Skeletal muscle satellite cell (primary cell): Measurements from ENCODE around the gene TNFRSF21.

Source experiments
- H3K27me3 ChIP-seq: 2 replicates; pipeline ENCODE4 v1.7.0; 2013; ENCODE audit warnings: low read length; ENCODE audit not compliant: control insufficient read depth, insufficient read depth
- H3K36me3 ChIP-seq: 2 replicates; pipeline ENCODE4 v1.7.0; 2013; ENCODE audit warnings: mild to moderate bottlenecking, control low read depth, low read length; ENCODE audit not compliant: insufficient read depth
- H3K4me1 ChIP-seq: 2 replicates; pipeline ENCODE4 v1.7.0; 2013; ENCODE audit warnings: low read length; ENCODE audit not compliant: control insufficient read depth, insufficient read depth
- H3K4me2 ChIP-seq: 2 replicates; pipeline ENCODE4 v1.7.0; 2013; ENCODE audit warnings: mild to moderate bottlenecking, low read length
- H3K4me3 ChIP-seq: 2 replicates; pipeline ENCODE4 v1.7.0; 2013; ENCODE audit warnings: low read length
- H3K9ac ChIP-seq: 2 replicates; pipeline ENCODE4 v1.7.0; 2013; ENCODE audit warnings: mild to moderate bottlenecking, low read depth, low read length, moderate library complexity
- H3K9me3 ChIP-seq: replicated peaks from 2 replicates; pipeline ENCODE4 v1.7.0; 2013; ENCODE audit warnings: mild to moderate bottlenecking, control low read depth, low read length

Gene TNFRSF21

DNA sequence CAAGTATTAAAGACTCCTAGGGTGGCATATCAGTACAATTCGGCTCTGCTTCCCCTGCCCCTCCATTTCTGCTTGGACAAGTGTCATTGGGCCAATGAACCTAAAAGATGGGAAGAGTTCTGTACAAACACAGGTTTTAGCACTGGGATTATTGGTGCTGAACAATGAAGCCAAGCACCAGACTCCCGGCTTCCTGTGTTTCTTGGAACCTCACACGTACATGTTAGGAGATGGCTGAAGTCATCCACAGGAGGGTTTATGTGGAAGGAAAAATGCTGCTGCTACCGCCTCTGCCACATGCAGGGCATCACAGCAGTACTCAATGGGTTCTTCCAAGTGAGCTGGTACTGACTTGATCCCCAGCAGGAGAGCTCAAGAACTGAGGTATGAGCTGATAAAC lies 49.7 kb downstream of the TNFRSF21 start:
- H3K36me3 ChIP-seq, result no peaks in the 10 kb centered on the region
- H3K27me3 ChIP-seq, result no peaks in the 10 kb centered on the region
- H3K4me2 ChIP-seq, result no peak overlapping the region
- H3K4me3 ChIP-seq, result no peak overlapping the region
- H3K9me3 ChIP-seq, result no peaks in the 10 kb centered on the region
- H3K9ac ChIP-seq, result no peak overlapping the region
- no peaks in the 10 kb centered on the region for H3K4me1 ChIP-seq

DNA sequence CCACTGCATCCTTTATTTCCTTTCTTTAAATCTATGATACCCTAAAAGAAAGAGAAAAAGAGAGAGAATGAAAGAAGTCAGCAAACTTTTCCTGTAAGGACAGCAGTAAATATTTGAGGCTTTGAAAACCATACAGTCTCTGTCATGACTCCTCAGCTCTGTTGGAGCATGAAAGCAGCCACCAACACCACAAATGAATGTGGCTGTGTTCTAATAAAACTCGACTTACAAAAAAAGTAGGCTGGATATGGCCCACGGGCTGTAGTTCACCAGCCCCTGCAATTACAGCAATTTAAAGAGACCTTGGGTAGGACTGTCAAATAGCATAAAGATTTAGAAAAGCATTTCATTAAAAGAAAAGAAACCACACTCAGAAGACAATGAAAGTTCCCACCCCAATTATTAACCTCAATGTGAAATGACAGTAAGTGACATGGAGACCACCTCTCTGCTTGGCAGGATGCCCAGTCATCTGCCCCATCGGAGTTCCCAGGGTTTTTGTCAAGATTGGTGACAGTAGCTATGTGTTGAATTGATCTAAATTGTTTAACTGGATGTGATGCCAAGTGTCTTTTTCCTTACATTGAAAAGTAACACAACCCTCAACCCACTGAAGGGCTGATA lies 50.9 kb downstream of the TNFRSF21 start:
- Histone ChIP-seq H3K9ac (no peak overlapping the region), H3K9me3 (no peaks in the 10 kb centered on the region), H3K36me3 (no peaks in the 10 kb centered on the region), H3K27me3 (no peaks in the 10 kb centered on the region), H3K4me3 (no peak overlapping the region), H3K4me2 (no peak overlapping the region), H3K4me1 (no peaks in the 10 kb centered on the region)

GRCh38 chr6:47256981-47257730 lies 52.5 kb downstream of the TNFRSF21 start:
- Histone ChIP-seq H3K4me1 (no peaks in the 10 kb centered on the region), H3K36me3 (no peaks in the 10 kb centered on the region), H3K4me3 (no peak overlapping the region), H3K4me2 (no peak overlapping the region), H3K27me3 (no peaks in the 10 kb centered on the region), H3K9me3 (no peaks in the 10 kb centered on the region), H3K9ac (no peak overlapping the region)

DNA sequence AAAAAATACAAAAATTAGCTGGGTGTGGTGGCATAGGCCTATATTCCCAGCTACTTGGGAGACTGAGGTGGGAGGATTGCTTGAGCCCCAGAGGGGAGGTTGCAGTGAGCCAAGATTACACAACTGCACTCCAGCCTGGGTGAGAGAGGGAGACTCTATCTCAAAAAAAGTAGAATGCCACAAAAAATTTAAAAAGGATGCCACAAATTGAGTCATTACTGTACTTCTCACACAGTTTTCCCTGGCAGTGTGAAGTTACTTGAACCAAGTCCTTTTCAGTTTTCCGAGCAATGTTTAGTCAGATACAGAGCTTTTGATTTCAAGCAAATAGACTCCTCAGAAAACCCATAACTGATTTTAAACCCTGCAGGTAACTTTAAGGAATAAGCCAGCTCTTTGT lies 53.3 kb downstream of the TNFRSF21 start:
- no peak overlapping the region for H3K4me2 ChIP-seq
- no peaks in the 10 kb centered on the region for H3K9me3 ChIP-seq
- no peak overlapping the region for H3K4me3 ChIP-seq
- H3K9ac ChIP-seq, result no peak overlapping the region
- H3K4me1 ChIP-seq, result no peaks in the 10 kb centered on the region
- no peaks in the 10 kb centered on the region for H3K27me3 ChIP-seq
- H3K36me3 ChIP-seq, result no peaks in the 10 kb centered on the region

GRCh38 chr6:47254906-47255305 lies 54.8 kb downstream of the TNFRSF21 start:
- Histone ChIP-seq H3K36me3 (no peaks in the 10 kb centered on the region), H3K9me3 (no peaks in the 10 kb centered on the region), H3K4me1 (no peaks in the 10 kb centered on the region), H3K27me3 (no peaks in the 10 kb centered on the region), H3K4me2 (no peak overlapping the region), H3K4me3 (no peak overlapping the region), H3K9ac (no peak overlapping the region)

GRCh38 chr6:47254051-47254450 lies 55.7 kb downstream of the TNFRSF21 start:
- Histone ChIP-seq H3K9ac (no peak overlapping the region), H3K36me3 (no peaks in the 10 kb centered on the region)

GRCh38 chr6:47253136-47253535 lies 56.6 kb downstream of the TNFRSF21 start:
- no peaks in the 10 kb centered on the region for H3K27me3 ChIP-seq
- H3K36me3 ChIP-seq, result no peaks in the 10 kb centered on the region
- H3K4me2 ChIP-seq, result no peak overlapping the region
- H3K4me3 ChIP-seq, result no peak overlapping the region
- no peak overlapping the region for H3K9ac ChIP-seq
- H3K4me1 ChIP-seq, result no peaks in the 10 kb centered on the region
- H3K9me3 ChIP-seq, result no peaks in the 10 kb centered on the region

More at GRCh38 chr6:47254051-47254450, 55.7 kb downstream of the TNFRSF21 start:
- Histone ChIP-seq H3K4me3 (no peak overlapping the region), H3K27me3 (no peaks in the 10 kb centered on the region), H3K4me2 (no peak overlapping the region), H3K4me1 (no peaks in the 10 kb centered on the region), H3K9me3 (no peaks in the 10 kb centered on the region)

DNA sequence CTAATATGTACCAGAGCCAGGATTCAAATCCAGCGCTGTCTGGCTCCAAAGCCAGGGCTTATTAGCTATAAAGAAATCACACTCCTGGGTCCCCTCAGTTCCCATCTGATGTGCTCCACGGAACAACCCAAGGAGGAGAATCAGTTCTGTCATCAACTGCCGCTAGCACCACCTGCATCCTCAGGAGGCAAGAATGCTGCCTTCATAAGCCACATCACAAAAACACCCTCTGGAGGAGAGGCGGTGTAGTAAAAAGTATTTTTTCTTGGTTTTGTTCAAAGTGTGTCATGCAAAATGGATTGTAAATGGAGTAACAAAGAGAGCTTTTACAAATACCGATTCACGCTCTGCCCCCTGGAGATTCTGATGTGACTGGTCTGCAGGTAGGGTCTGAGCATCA lies 57.1 kb downstream of the TNFRSF21 start:
- Histone ChIP-seq H3K4me2 (no peak overlapping the region), H3K9me3 (no peaks in the 10 kb centered on the region), H3K4me3 (no peak overlapping the region), H3K9ac (no peak overlapping the region), H3K27me3 (no peaks in the 10 kb centered on the region), H3K36me3 (no peaks in the 10 kb centered on the region), H3K4me1 (no peaks in the 10 kb centered on the region)

- Histone ChIP-seq H3K9ac (no peak overlapping the region), H3K4me3 (no peak overlapping the region), H3K36me3 (no peaks in the 10 kb centered on the region), H3K4me1 (no peaks in the 10 kb centered on the region), H3K27me3 (no peaks in the 10 kb centered on the region), H3K4me2 (no peak overlapping the region), H3K9me3 (no peaks in the 10 kb centered on the region)
These were observed 58.3 kb downstream of the TNFRSF21 start for GRCh38 chr6:47251396-47251795.

- no peaks in the 10 kb centered on the region for H3K36me3 ChIP-seq
- no peaks in the 10 kb centered on the region for H3K27me3 ChIP-seq
- no peaks in the 10 kb centered on the region for H3K9me3 ChIP-seq
- H3K4me2 ChIP-seq, result no peak overlapping the region
- no peak overlapping the region for H3K9ac ChIP-seq
- H3K4me1 ChIP-seq, result no peaks in the 10 kb centered on the region
- H3K4me3 ChIP-seq, result no peak overlapping the region
These were observed 59.4 kb downstream of the TNFRSF21 start for GRCh38 chr6:47250302-47250701.

DNA sequence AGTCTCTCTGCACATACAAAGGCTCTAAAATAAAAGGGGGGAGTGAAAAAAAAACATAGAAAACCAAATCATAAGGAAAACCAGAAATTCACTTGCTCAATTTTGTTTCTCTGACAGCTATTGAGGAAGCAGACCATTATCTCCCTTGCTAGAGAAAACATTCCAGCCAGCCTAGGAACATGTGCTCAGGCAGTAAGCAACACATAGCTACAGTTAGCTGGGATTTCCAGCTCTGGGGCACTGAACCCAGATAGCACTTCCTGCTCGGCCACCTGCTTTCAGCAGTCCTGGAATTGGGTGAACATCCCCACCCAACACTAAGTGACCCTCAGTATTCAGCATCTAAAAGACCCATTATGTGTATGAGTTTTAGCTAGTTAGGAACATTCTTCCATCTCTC lies 61.3 kb downstream of the TNFRSF21 start:
- no peak overlapping the region for H3K9ac ChIP-seq
- no peaks in the 10 kb centered on the region for H3K4me1 ChIP-seq
- no peaks in the 10 kb centered on the region for H3K36me3 ChIP-seq
- H3K4me2 ChIP-seq, result no peak overlapping the region
- no peaks in the 10 kb centered on the region for H3K9me3 ChIP-seq
- no peak overlapping the region for H3K4me3 ChIP-seq
- no peaks in the 10 kb centered on the region for H3K27me3 ChIP-seq

DNA sequence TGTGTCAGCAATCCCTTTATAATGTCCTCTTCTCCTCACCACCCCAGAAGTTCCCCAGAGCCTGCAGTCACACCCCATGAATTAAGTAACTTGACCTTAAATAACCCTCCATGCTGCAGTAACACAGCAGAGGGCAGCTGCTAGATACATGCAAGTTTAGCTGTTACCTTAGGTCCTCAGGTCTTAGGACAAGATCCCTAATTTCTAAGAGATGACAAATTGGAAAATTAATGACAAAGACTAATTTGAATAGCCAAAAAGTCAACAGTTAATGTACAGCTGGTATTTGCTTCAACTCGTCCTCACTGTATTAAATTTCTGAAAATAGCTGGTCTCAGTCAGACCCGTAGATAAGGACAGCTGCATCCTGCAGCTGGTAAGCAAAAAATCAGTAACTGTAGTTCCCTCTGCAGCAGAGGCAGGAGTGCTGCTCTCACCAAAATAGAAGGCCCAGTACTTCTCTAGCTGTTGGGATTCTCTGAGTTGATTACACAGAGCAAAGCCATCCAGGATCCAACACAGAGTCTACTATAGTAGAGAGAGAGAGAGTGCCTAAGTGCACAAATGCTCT lies 62.4 kb downstream of the TNFRSF21 start:
- H3K9ac ChIP-seq, result no peak overlapping the region
- no peak overlapping the region for H3K4me2 ChIP-seq
- no peaks in the 10 kb centered on the region for H3K9me3 ChIP-seq
- H3K4me1 ChIP-seq, result peaks cover 8% of the 10 kb centered on the region
- H3K36me3 ChIP-seq, result no peaks in the 10 kb centered on the region
- H3K4me3 ChIP-seq, result no peak overlapping the region
- no peaks in the 10 kb centered on the region for H3K27me3 ChIP-seq
